GM12878 (cell line): ENCODE results near the gene SMOC1. TPM values are rescaled to one million over a fixed set of nuclear protein-coding genes. Genes with fewer than 3 reads are reported as not detected.

Source experiments
- ATAC-seq: fragments of 200-7000 bp; cut with Tn5 transposase; 3 replicates; pipeline ENCODE4 v1.9.1; 2020; ENCODE audit warnings: mild to moderate bottlenecking, moderate library complexity
- BruUV-seq: library from RNA; stranded (reverse); fragments of 400-500 nt; replicated peaks from 2 replicates; lab custom pipeline; 2021; lab: Mats Ljungman, UMichigan
- CTCF ChIA-PET: fragments of 300-600 bp; sonication (Branson Sonifier 250); formaldehyde crosslinking; extraction: SDS; loops from one replicate; lab custom pipeline; 2021; ENCODE audit warnings: inconsistent platforms; lab: Yijun Ruan, JAX
- POLR2A ChIA-PET: fragments of 350-600 bp; formaldehyde crosslinking; extraction: SDS; loops from one replicate; lab custom pipeline; 2021; ENCODE audit warnings: inconsistent platforms; lab: Charles Lee
- RAD21 ChIA-PET: fragments of 300-600 bp; sonication (Branson Sonifier 250); formaldehyde crosslinking; loops from one replicate; lab custom pipeline; 2023; ENCODE audit warnings: antibody characterized with exemption; ENCODE audit not compliant: unreplicated experiment; lab: Charles Lee
- SMC1A ChIA-PET: fragments of 300-600 bp; sonication (Branson Sonifier 250); formaldehyde crosslinking; loops from one replicate; lab custom pipeline; 2023; ENCODE audit not compliant: unreplicated experiment, uncharacterized antibody; lab: Charles Lee
- DNase-seq: peaks from one replicate; pipeline ENCODE4 v3.0.0-alpha.2; 2011; ENCODE audit warnings: low read depth, low spot score
- FAIRE-seq: peaks from 3 replicates; lab custom pipeline; 2011; peaks lifted over from hg19 to GRCh38; lab: Jason Lieb, UNC
- H2AFZ ChIP-seq: 2 replicates; pipeline ENCODE4 v1.6.0; 2011; ENCODE audit warnings: low read depth, low read length, control low read depth; ENCODE audit not compliant: control insufficient read depth
- H3K27ac ChIP-seq: 2 replicates; pipeline ENCODE4 v1.5.1; 2011; ENCODE audit warnings: control low read depth; ENCODE audit not compliant: control insufficient read depth, insufficient read depth
- H3K27me3 ChIP-seq, 2 experiments: replicated peaks in 1 of 2; 2 replicates each; pipeline versions ENCODE4 v1.6.0 to v1.6.1; 2011; ENCODE audit warnings: low read length in 1 of 2; ENCODE audit not compliant: control insufficient read depth in 2 of 2, insufficient read depth in 2 of 2
- H3K36me3 ChIP-seq, 2 experiments: 2 replicates each; pipeline ENCODE4 v1.5.1; 2011; ENCODE audit warnings: low read length in 1 of 2; ENCODE audit not compliant: control insufficient read depth in 2 of 2, insufficient read depth in 2 of 2
- H3K4me1 ChIP-seq: 2 replicates; pipeline ENCODE4 v1.6.1; 2011; ENCODE audit warnings: mild to moderate bottlenecking, low read length, moderate library complexity, mixed read lengths; ENCODE audit not compliant: control insufficient read depth, insufficient read depth
- H3K4me2 ChIP-seq: 2 replicates; pipeline ENCODE4 v1.6.0; 2011; ENCODE audit warnings: control low read depth; ENCODE audit not compliant: control insufficient read depth, insufficient read depth
- H3K4me3 ChIP-seq: fragments of 200-600 bp; sonication (generic); 2 replicates; pipeline ENCODE4 v1.5.1; 2016
- H3K79me2 ChIP-seq: 2 replicates; pipeline ENCODE4 v1.6.0; 2011; ENCODE audit warnings: low read length; ENCODE audit not compliant: control insufficient read depth, insufficient read depth
- H3K9ac ChIP-seq: 2 replicates; pipeline ENCODE4 v1.8.0; 2011; ENCODE audit warnings: low read length, control low read depth, mixed read lengths; ENCODE audit not compliant: control insufficient read depth, insufficient read depth
- H3K9me3 ChIP-seq: replicated peaks from 3 replicates; pipeline ENCODE4 v1.5.1; 2011; ENCODE audit warnings: mild to moderate bottlenecking, low read length; ENCODE audit not compliant: control insufficient read depth, insufficient read depth
- H4K20me1 ChIP-seq: 2 replicates; pipeline ENCODE4 v1.6.0; 2011; ENCODE audit not compliant: control insufficient read depth, insufficient read depth
- ATF7 ChIP-seq: fragments of 450-650 bp; IDR thresholded peaks from 2 replicates; pipeline ENCODE4 v1.6.1; 2016; ENCODE audit warnings: low read depth, mild to moderate bottlenecking
- CHD4 ChIP-seq: fragments of 200-600 bp; sonication (generic); IDR thresholded peaks from 2 replicates; pipeline ENCODE4 v1.6.1; 2016; ENCODE audit warnings: mild to moderate bottlenecking
- FOS ChIP-seq: IDR thresholded peaks from 3 replicates; pipeline ENCODE4 v1.6.1; 2011; ENCODE audit warnings: borderline replicate concordance; ENCODE audit not compliant: insufficient read length; ENCODE audit errors: extremely low read depth
- HDAC2 ChIP-seq: fragments of 200-600 bp; sonication (generic); IDR thresholded peaks from 2 replicates; pipeline ENCODE4 v1.6.1; 2017
- IKZF1 ChIP-seq: fragments of 450-650 bp; conservative IDR thresholded peaks from 2 replicates; pipeline ENCODE4 v1.6.1; 2017; ENCODE audit warnings: antibody characterized with exemption, mild to moderate bottlenecking
- MYC ChIP-seq: IDR thresholded peaks from 2 replicates; pipeline ENCODE4 v1.6.1; 2011; ENCODE audit warnings: mild to moderate bottlenecking, low read length, moderate library complexity, inconsistent platforms; ENCODE audit not compliant: insufficient read depth, insufficient replicate concordance, insufficient read length, severe bottlenecking
- NFIC ChIP-seq: IDR thresholded peaks from 2 replicates; pipeline ENCODE4 v1.6.1; 2012; ENCODE audit warnings: low read depth, mild to moderate bottlenecking, inconsistent platforms, low read length, moderate library complexity
- NR2C2 ChIP-seq: IDR thresholded peaks from 2 replicates; pipeline ENCODE4 v1.6.1; 2011; ENCODE audit warnings: borderline replicate concordance, low read depth; ENCODE audit not compliant: control insufficient read depth, insufficient read length
- PAX5 ChIP-seq: IDR thresholded peaks from 2 replicates; pipeline ENCODE4 v1.6.1; 2011; ENCODE audit warnings: low read depth, low read length, borderline replicate concordance
- SPI1 ChIP-seq: IDR thresholded peaks from 2 replicates; pipeline ENCODE4 v1.6.1; 2011; ENCODE audit warnings: low read depth, mild to moderate bottlenecking, low read length, moderate library complexity, borderline replicate concordance; ENCODE audit not compliant: insufficient read depth
- STAT3 ChIP-seq: IDR thresholded peaks from 2 replicates; pipeline ENCODE4 v1.6.1; 2011; ENCODE audit warnings: low read depth, low read length, improper control_type of control experiment
- TCF12 ChIP-seq: IDR thresholded peaks from 2 replicates; pipeline ENCODE4 v1.6.1; 2011; ENCODE audit warnings: low read depth, mild to moderate bottlenecking, low read length
- TCF7 ChIP-seq: IDR thresholded peaks from 2 replicates; pipeline ENCODE4 v1.6.1; 2014; ENCODE audit warnings: antibody characterized with exemption, borderline replicate concordance
- ZNF384 ChIP-seq: IDR thresholded peaks from 2 replicates; pipeline ENCODE4 v1.6.1; 2012; ENCODE audit warnings: low read depth, mild to moderate bottlenecking, low read length, improper control_type of control experiment, borderline replicate concordance
- whole genome bisulfite sequencing: methylation state at CpG from one replicate; pipeline ENCODE4 v1.1.6; 2016; ENCODE audit warnings: low lambda C conversion rate; ENCODE audit not compliant: insufficient replicate concordance, insufficient coverage; ENCODE audit errors: missing lambda C conversion rate; 5-methylcytosine and 5-hydroxymethylcytosine counted together
- in situ Hi-C: fragments of 300-500 bp; cut with MboI; formaldehyde crosslinking; loops from 9 replicates; pipeline ENCODE4 v1.14.3; 2018; ENCODE audit warnings: mixed read lengths
- intact Hi-C: fragments of 100-400 bp; cut with micrococcal nuclease; formaldehyde crosslinking; loops from one replicate; pipeline ENCODE4 v1.14.2; 2022; ENCODE audit not compliant: unreplicated experiment
- polyA plus RNA-seq, 11 experiments: library from polyadenylated mRNA; depleted of rRNA in 4 of 11; unstranded in 6 of 11; stranded (reverse) in 5 of 11; fragments of >200 nt; fragmentation: Nextera tagmentation in 4 of 11; fragmentation: Illumina TruSeq in 1 of 11; extraction: Ambion mirVana in 4 of 11; extraction: Trizol in 1 of 11; gene quantifications; 1 replicate in 1 of 11; 2 replicates in 10 of 11; pipeline versions ENCODE4 v1.2.1 to v1.2.3, GENCODE V29; 2011 to 2016; ENCODE audit warnings: inconsistent platforms in 2 of 11, missing spikeins in 2 of 11, low read depth in 1 of 11
- total RNA-seq, 4 experiments: library from RNA; depleted of rRNA in 3 of 4; stranded (reverse); fragments of >200 nt in 3 of 4; fragmentation: Illumina TruSeq in 1 of 4; extraction: Trizol in 1 of 4; gene quantifications; 2 replicates each; pipeline versions ENCODE4 v1.2.1 to v1.2.3, GENCODE V29; 2013 to 2021
- TF ChIP-seq, protein P1 (sequence below): IDR thresholded peaks from 2 replicates; pipeline ENCODE4 v1.6.1; 2012; ENCODE audit warnings: mild to moderate bottlenecking, low read depth, low read length

SMOC1 gene
- total and polyA plus RNA-seq, 10 of the 15 experiments (the other 5 are each of a cell fraction or from before 2014, with no cell fraction given), result 0.03 to 0.26 (median 0.14) TPM; not detected in 7

DNA sequence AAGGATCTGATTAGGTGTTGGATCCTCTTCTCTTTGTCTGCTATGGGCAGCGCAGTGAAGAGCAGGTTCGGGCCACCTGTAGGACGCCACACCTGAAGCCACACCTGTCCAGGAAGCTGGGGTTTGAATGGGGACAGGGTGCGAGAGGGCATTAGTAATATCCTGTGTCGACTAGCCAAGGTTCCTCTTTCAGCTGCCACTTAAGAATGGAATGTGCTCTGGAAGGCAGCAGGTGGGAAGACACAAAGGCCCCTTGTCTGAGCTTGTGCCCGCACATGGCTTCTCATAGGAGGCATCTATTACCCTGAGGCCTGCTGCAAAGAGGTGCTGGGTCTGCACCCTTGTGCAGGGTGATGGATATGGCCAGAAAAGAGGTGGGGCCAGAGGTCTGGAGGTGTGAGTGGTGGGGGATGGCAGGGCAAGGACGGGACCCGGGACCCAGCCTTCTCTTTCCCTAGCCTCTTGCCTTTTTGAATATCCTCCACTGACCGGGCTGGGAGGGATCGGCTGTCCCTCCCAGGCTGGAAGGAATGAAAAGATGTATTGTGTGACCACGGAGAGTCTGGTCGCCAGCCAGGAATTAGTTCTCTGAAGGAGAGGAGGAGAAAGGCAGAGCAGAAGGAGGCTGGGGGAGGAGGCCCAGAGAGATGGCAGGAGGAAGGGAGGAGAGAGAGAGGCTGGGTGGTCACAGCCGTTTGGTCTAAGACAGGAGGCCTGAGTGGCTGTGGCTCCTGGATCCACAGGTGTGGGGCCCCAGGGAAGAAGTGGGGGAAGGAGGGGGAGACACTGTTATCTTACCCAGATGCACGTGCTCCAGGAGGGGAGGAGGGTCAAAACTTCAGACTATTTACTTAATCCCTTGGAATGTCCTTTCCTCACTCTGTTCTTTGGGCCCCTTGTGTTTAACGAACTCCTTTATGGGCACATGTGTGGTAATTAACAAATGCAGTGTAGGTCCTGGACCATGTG is 101.5 kb downstream of the SMOC1 start (continued):
- TF ChIP-seq, protein P1, sequence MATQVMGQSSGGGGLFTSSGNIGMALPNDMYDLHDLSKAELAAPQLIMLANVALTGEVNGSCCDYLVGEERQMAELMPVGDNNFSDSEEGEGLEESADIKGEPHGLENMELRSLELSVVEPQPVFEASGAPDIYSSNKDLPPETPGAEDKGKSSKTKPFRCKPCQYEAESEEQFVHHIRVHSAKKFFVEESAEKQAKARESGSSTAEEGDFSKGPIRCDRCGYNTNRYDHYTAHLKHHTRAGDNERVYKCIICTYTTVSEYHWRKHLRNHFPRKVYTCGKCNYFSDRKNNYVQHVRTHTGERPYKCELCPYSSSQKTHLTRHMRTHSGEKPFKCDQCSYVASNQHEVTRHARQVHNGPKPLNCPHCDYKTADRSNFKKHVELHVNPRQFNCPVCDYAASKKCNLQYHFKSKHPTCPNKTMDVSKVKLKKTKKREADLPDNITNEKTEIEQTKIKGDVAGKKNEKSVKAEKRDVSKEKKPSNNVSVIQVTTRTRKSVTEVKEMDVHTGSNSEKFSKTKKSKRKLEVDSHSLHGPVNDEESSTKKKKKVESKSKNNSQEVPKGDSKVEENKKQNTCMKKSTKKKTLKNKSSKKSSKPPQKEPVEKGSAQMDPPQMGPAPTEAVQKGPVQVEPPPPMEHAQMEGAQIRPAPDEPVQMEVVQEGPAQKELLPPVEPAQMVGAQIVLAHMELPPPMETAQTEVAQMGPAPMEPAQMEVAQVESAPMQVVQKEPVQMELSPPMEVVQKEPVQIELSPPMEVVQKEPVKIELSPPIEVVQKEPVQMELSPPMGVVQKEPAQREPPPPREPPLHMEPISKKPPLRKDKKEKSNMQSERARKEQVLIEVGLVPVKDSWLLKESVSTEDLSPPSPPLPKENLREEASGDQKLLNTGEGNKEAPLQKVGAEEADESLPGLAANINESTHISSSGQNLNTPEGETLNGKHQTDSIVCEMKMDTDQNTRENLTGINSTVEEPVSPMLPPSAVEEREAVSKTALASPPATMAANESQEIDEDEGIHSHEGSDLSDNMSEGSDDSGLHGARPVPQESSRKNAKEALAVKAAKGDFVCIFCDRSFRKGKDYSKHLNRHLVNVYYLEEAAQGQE, result no peak
- TF ChIP-seq CHD4, result no peak

DNA sequence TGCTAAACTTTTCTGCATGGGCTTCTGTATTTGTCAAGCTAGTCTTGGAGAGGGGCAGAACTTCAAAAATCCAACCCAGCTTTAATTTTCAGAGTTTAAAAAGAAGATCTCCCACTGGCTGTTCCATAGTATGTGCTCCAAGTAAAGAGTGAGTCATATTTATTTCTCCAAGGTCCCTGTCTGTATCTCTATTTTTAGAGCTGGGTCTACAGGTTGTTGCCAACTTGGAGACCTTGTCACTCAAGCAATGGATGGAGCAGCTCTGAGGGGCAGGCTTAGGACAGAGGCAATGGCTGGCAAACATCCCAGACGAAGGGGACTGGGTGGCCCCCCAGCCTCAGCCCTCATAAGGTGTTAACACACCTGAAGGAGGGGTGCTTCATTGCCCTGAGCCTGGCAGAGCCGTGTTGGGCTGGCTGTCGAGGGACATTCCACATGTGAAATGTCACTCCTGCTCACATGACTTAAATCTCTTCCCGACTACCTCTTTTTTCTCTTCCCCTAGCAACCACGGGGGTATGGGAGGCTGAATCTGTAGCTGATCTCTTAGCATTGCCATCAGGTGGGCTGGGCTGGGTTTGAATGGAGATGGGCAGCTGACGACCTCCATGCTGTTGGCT is 103.1 kb downstream of the SMOC1 start:
- CTCF ChIA-PET, result interaction anchor here (1.5 kb wide), 1 partner anchor 10 kb away, joined by 4 read pairs; no protein-coding TSS in a partner anchor
- Histone ChIP-seq H3K27ac (no peak overlapping the region), H3K9ac (no peak overlapping the region), H3K4me1 (no peaks in the 10 kb centered on the region), H3K4me3 (no peak overlapping the region), H4K20me1 (no peaks in the 10 kb centered on the region), H3K27me3 (peaks cover 5 to 6% of the 10 kb centered on the region in 2 experiments; a peak in 3 of 4 replicates), H2AFZ (no peak overlapping the region), H3K4me2 (no peak overlapping the region), H3K9me3 (no peaks in the 10 kb centered on the region), H3K79me2 (no peaks in the 10 kb centered on the region), H3K36me3 (no peaks in the 10 kb centered on the region)
- DNase-seq (no peak), FAIRE-seq (no peak), ATAC-seq (no peak)
- SMC1A ChIA-PET, result interaction anchor here (1.5 kb wide), 1 partner anchor 11 kb away, joined by 5 read pairs; no protein-coding TSS in a partner anchor
- in situ Hi-C loops, result no loop called here
- RAD21 ChIA-PET, result no interaction called here
- no peak for TF ChIP-seq PAX5
- no peak for TF ChIP-seq NR2C2
- TF ChIP-seq FOS, result no peak
- TF ChIP-seq SPI1, result no peak
- TF ChIP-seq ATF7, result no peak
- TF ChIP-seq MYC, result no peak
- TF ChIP-seq NFIC, result no peak
- TF ChIP-seq STAT3, result no peak
- no peak for TF ChIP-seq TCF7
- no peak for TF ChIP-seq IKZF1
- no peak for TF ChIP-seq ZNF384
- no peak for TF ChIP-seq HDAC2
- no peak for TF ChIP-seq TCF12
- intact Hi-C loops, result no loop called here
- WGBS, result 6% methylated on average over 6 of the region's 6 CpGs
- POLR2A ChIA-PET, result no interaction called here
- BruUV-seq, result no TSS peak
